NCI-H2171 (cell line): ENCODE data around the gene TRPM8.

Experiments used
- DNase-seq: peaks from one replicate; lab custom pipeline; 2025; lab: John Stamatoyannopoulos, UW

TRPM8 gene

DNA sequence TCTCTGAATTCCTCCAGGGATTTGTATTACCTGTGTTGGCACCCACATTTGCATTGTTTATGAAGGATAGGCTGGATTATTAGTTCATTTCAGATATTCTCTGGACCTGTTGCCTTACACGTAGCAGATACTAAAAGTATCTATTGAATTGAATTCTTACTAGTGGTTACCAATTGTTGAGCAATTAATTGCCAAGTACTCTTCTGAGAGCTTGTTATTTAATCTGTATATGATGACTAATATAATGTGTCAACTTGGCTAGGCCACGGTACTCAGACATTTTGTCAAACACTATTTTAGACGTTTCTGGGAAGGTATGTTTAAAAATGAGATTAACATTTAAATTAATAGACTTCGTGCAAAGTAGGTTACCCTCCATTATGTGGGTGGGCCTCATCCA lies 130.9 kb downstream of the TRPM8 start:
- no peak for DNase-seq

GRCh38 chr2:234050455-234051135 lies 133.4 kb downstream of the TRPM8 start, which contains the start of gene SPP2:
Gene SPP2 (plus strand): TSS chr2:234050702. CDS start chr2:234050787, 85 bp downstream.
- no peak for DNase-seq

DNA sequence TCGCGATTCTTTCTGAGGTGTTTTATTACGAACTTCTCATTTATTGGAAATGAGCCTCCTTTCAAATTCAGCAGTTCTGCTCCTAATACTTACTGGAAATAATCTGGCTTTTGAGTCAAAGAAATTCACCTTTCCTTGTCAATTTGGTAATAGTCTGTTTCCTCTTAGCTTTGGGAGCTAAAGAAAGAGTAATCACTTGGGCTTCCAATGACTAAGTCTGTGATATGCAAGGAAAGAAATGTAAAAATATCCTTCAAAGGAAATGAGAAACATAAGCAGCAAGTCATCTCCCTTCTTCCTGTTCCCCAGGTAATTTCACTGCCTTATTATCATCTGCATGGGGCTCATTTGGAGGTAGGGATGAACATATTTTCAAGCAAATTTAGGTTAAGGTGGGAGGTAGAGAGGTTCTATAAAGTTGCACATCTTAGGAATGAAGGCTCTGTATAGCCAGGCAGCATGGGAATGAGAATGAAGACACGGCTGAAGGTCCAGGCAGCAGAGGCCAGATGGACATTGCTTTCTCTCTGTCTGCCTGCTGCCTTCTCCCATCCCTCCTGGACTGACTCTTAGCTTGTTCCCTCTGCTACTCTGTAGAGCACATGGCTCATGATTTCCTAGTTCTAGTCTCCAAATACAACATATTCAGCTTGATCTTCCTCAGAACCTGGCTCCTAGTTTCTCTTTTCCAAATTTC lies 134.3 kb downstream of the TRPM8 start:
- DNase-seq, result no peak

DNA sequence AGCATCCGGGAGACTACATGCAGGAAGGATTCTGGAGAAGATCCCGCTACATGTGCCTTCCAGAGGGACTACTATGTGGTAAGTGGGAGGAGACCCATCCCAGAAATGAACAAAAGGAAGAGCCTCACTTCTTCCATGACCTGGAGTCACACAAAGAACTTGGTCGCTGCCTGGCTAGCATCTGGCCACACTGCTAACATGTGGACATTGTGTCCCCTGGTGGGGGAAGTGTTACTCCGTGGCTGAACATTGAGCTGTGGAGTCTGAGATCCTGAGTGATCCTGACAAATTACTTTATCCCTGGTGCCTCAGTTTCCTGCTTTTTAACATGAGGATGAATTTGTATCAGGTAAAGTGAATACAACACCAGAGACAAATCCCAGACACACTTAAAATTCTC lies 141.7 kb downstream of the TRPM8 start:
- no peak for DNase-seq

- DNase-seq, result no peak
These were observed 143.1 kb downstream of the TRPM8 start for GRCh38 chr2:234060236-234060635.

DNA sequence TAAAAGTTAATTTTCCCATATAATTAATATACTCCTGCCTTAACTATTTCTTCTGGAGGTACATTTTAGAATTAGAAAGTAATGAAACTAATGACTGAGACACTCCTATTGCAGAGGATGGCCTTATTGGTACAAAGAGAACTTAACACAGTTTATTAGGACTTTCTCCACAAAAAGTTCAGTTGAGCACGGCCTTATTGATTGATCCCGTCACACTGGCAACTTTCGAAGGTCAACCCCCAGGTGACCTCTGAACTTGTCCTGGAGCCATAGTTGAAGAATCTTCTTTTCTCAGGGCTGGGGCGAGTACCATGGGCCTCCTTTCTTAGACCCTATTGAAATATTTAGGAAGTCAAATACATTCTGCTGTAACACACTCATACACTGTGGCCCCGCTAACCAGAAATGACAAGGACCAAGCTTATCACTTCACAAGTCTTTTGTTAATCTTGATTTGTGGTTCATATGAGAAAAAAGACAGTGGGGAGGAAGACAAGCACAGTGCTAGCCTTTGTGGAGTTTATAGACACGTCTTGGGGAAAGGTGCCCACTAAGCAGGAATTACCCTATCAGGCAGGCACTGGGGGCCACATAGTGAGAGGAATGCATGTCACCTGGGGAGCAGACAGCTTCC lies 144.6 kb downstream of the TRPM8 start:
- no peak for DNase-seq

GRCh38 chr2:234066587-234066986 lies 149.4 kb downstream of the TRPM8 start:
- no peak for DNase-seq
